RWPE2 (cell line): Measurements from ENCODE around the gene THSD8.
A peak's percentile ranks its signal among the peaks of the same experiment; 100 is the strongest.

Experiments
- ATAC-seq: fragments of 200-7000 bp; cut with Tn5 transposase; 3 replicates; pipeline ENCODE4 v1.9.1; 2021; ENCODE audit warnings: low read depth
- DNase-seq: peaks from one replicate; pipeline ENCODE4 v3.0.0-alpha.2; 2020; ENCODE audit warnings: low spot score
- H3K27ac ChIP-seq: fragments of 450-650 bp; 2 replicates; pipeline ENCODE4 v1.5.1; 2017; ENCODE audit warnings: mild to moderate bottlenecking; ENCODE audit not compliant: poor library complexity, severe bottlenecking
- H3K27me3 ChIP-seq: fragments of 250-450 bp; sonication (Bioruptor Pico); 2 replicates; pipeline ENCODE4 v1.5.1; 2021; ENCODE audit warnings: mild to moderate bottlenecking, moderate library complexity; ENCODE audit not compliant: insufficient read depth, poor library complexity, severe bottlenecking
- H3K36me3 ChIP-seq: fragments of 250-450 bp; sonication (Bioruptor Pico); 2 replicates; pipeline ENCODE4 v1.5.1; 2020; ENCODE audit warnings: low read depth, mild to moderate bottlenecking, moderate library complexity
- H3K4me1 ChIP-seq: fragments of 250-450 bp; sonication (Bioruptor Pico); 2 replicates; pipeline ENCODE4 v1.5.1; 2021; ENCODE audit warnings: mild to moderate bottlenecking, moderate library complexity; ENCODE audit not compliant: insufficient read depth, poor library complexity, severe bottlenecking
- H3K4me3 ChIP-seq: fragments of 250-450 bp; sonication (Bioruptor Pico); 2 replicates; pipeline ENCODE4 v1.5.1; 2021; ENCODE audit warnings: mild to moderate bottlenecking, moderate library complexity; ENCODE audit not compliant: severe bottlenecking
- H3K9me3 ChIP-seq: fragments of 250-450 bp; sonication (Bioruptor Pico); 2 replicates; pipeline ENCODE4 v1.5.1; 2021; ENCODE audit warnings: mild to moderate bottlenecking, moderate library complexity; ENCODE audit not compliant: severe bottlenecking
- TF ChIP-seq, protein P1 (sequence below): fragments of 450-650 bp; IDR thresholded peaks from one replicate; pipeline ENCODE4 v1.5.1; 2017; ENCODE audit warnings: mild to moderate bottlenecking, moderate library complexity; ENCODE audit not compliant: poor library complexity, severe bottlenecking

Gene THSD8

DNA sequence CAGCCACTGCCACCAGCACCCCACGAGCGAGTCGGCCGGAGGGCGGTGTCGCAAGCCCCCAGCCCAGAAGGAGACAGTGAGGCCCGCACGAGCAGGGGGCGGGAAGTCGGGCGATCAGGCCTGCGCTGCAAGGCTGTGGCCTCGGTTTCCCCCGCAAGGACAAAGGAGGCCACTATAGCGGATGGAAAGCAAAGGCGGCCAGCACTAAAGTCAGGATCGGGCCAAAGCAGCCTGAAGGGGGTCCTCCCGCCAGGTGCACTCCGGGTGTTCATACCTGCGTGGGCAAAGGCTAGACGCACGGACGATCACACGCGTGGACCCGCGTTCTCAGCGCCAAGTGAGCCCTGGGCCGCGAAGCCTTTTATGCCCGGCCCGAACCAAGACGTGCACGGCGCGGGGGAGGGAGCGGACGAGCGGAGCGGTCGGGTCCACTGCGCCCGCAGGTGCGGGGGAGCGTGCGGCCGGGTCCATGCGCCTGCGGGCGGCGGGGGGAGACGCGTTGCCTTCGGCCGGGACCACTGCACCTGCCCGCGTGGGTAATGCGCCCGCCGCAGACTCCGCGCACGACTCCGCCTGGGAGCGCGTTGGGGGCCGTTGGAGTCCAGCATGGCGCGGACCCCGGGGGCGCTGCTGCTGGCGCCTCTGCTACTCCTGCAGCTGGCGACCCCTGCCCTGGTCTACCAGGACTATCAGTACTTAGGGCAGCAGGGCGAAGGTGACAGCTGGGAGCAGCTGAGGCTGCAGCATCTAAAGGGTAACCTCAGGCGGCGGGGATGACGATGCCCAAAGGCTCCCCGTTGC, at the start of gene THSD8, which contains the start of gene PRDX2:
TSS of gene THSD8 (plus strand) at position 604 of the 801 bp plus-strand sequence. CDS start at position 607, 3 bp downstream.
TSS of gene PRDX2 (minus strand) at position 335 of the 801 bp plus-strand sequence. CDS start 539 bp downstream, outside the sequence.
- Histone ChIP-seq H3K9me3 (no peaks in the 10 kb centered on the region), H3K36me3 (peaks cover 19% of the 10 kb centered on the region), H3K4me3 (peak within 1 kb of the TSS; percentile 72), H3K27me3 (no peaks in the 10 kb centered on the region), H3K27ac (peak within 1 kb of the TSS; percentile 60), H3K4me1 (no peaks in the 10 kb centered on the region)
- TF ChIP-seq, protein P1, sequence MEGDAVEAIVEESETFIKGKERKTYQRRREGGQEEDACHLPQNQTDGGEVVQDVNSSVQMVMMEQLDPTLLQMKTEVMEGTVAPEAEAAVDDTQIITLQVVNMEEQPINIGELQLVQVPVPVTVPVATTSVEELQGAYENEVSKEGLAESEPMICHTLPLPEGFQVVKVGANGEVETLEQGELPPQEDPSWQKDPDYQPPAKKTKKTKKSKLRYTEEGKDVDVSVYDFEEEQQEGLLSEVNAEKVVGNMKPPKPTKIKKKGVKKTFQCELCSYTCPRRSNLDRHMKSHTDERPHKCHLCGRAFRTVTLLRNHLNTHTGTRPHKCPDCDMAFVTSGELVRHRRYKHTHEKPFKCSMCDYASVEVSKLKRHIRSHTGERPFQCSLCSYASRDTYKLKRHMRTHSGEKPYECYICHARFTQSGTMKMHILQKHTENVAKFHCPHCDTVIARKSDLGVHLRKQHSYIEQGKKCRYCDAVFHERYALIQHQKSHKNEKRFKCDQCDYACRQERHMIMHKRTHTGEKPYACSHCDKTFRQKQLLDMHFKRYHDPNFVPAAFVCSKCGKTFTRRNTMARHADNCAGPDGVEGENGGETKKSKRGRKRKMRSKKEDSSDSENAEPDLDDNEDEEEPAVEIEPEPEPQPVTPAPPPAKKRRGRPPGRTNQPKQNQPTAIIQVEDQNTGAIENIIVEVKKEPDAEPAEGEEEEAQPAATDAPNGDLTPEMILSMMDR, result no peak
- DNase-seq (peak; percentile 82), ATAC-seq (peak; percentile 71)

- Histone ChIP-seq H3K36me3 (no peaks in the 10 kb centered on the region), H3K27me3 (no peaks in the 10 kb centered on the region), H3K27ac (no peak overlapping the region), H3K4me1 (peaks cover 12% of the 10 kb centered on the region), H3K9me3 (no peaks in the 10 kb centered on the region), H3K4me3 (no peak overlapping the region)
- no peak for DNase-seq
- TF ChIP-seq, protein P1, result no peak
- no peak for ATAC-seq
Measured at GRCh38 chr19:12754465-12755196, 47.2 kb upstream of the THSD8 start.

GRCh38 chr19:12756150-12756883, 45.6 kb upstream of the THSD8 start:
- H3K4me1 ChIP-seq, result no peaks in the 10 kb centered on the region
- no peak for DNase-seq
- H3K27me3 ChIP-seq, result no peaks in the 10 kb centered on the region
- TF ChIP-seq, protein P1, result no peak
- H3K9me3 ChIP-seq, result no peaks in the 10 kb centered on the region
- H3K36me3 ChIP-seq, result no peaks in the 10 kb centered on the region
- H3K4me3 ChIP-seq, result no peak overlapping the region
- H3K27ac ChIP-seq, result no peak overlapping the region
- no peak for ATAC-seq

GRCh38 chr19:12757544-12758274, 44.2 kb upstream of the THSD8 start:
- ATAC-seq (peak; percentile 56), DNase-seq (no peak)
- H3K27ac ChIP-seq, result no peak overlapping the region
- no peaks in the 10 kb centered on the region for H3K9me3 ChIP-seq
- H3K27me3 ChIP-seq, result no peaks in the 10 kb centered on the region
- TF ChIP-seq, protein P1, result peak; percentile 82
- H3K4me1 ChIP-seq, result no peaks in the 10 kb centered on the region
- peaks cover 4% of the 10 kb centered on the region; the same call in 1 of the 2 replicates for H3K36me3 ChIP-seq
- H3K4me3 ChIP-seq, result peak overlapping the region; percentile 4
